HCT116 (cell line): ENCODE results near the gene CSHL1. TPM values are rescaled to one million over a fixed set of nuclear protein-coding genes. Genes with fewer than 3 reads are reported as not detected.

Experiments used
- ATAC-seq: fragments of 200-7000 bp; cut with Tn5 transposase; 2 replicates; pipeline ENCODE4 v1.9.1; 2020; ENCODE audit warnings: mild to moderate bottlenecking, moderate library complexity
- BruUV-seq: library from RNA; stranded (reverse); fragments of 400-500 nt; replicated peaks from 2 replicates; lab custom pipeline; 2021; lab: Mats Ljungman, UMichigan
- CTCF ChIA-PET: fragments of 300-600 bp; sonication (Branson Sonifier 250); formaldehyde crosslinking; loops from one replicate; lab custom pipeline; 2021; ENCODE audit warnings: antibody characterized with exemption; lab: Charles Lee
- POLR2A ChIA-PET: fragments of 300-600, 350-600 bp; sonication (Branson Sonifier 250); formaldehyde crosslinking; loops from one replicate; lab custom pipeline; 2021; ENCODE audit warnings: antibody characterized with exemption; lab: Charles Lee
- RAD21 ChIA-PET, 2 experiments: fragments of 300-600 bp; sonication (Branson Sonifier 250); formaldehyde crosslinking; loops; one replicate each; lab custom pipeline; 2023; ENCODE audit warnings: low total read pairs in 2 of 2; ENCODE audit not compliant: uncharacterized antibody in 2 of 2, unreplicated experiment in 2 of 2, low non-redundant PET in 1 of 2; lab: Charles Lee
- DNase-seq: peaks from one replicate; pipeline ENCODE4 v3.0.0-alpha.2; 2010; ENCODE audit warnings: low read depth, low spot score
- H2AFZ ChIP-seq: fragments of 200-600 bp; shearing (Covaris generic), sonication (generic); 2 replicates; pipeline ENCODE4 v1.6.1; 2017; ENCODE audit warnings: low read depth, mixed run types, mixed read lengths, antibody characterized with exemption, low read length; ENCODE audit not compliant: poor library complexity, severe bottlenecking
- H3K27ac ChIP-seq: 2 replicates; pipeline ENCODE4 v1.5.1; 2012; ENCODE audit warnings: low read depth, low read length
- H3K27me3 ChIP-seq: fragments of 200-600 bp; sonication (generic); 2 replicates; pipeline ENCODE4 v1.6.1; 2016; ENCODE audit warnings: mixed run types, low read length, mixed read lengths; ENCODE audit not compliant: insufficient read depth
- H3K36me3 ChIP-seq, 2 experiments: fragments of 200-500 bp in 1 of 2; fragments of 200-600 bp in 1 of 2; sonication (Bioruptor generic) in 1 of 2; sonication (generic) in 1 of 2; 2 replicates each; pipeline versions ENCODE4 v1.5.1 to v1.6.1; 2014 to 2016; ENCODE audit warnings: low read length in 2 of 2, inconsistent platforms in 1 of 2, mixed read lengths in 1 of 2, mixed run types in 1 of 2; ENCODE audit not compliant: insufficient read depth in 2 of 2, control insufficient read depth in 1 of 2
- H3K4me1 ChIP-seq, 2 experiments: fragments of 200-600 bp in 1 of 2; sonication (generic) in 1 of 2; 2 replicates each; pipeline versions ENCODE4 v1.5.1 to v1.6.1; 2012 to 2017; ENCODE audit warnings: low read length in 2 of 2, inconsistent platforms in 1 of 2, mild to moderate bottlenecking in 1 of 2, mixed read lengths in 1 of 2, mixed run types in 1 of 2, moderate library complexity in 1 of 2; ENCODE audit not compliant: insufficient read depth in 2 of 2, control insufficient read depth in 1 of 2
- H3K4me2 ChIP-seq: fragments of 200-600 bp; sonication (generic); 2 replicates; pipeline ENCODE4 v1.6.1; 2017; ENCODE audit warnings: mixed run types, low read length, mixed read lengths
- H3K4me3 ChIP-seq, 2 experiments: fragments of 200-600 bp in 1 of 2; sonication (generic) in 1 of 2; replicated peaks in 1 of 2; 2 replicates each; pipeline ENCODE4 v1.5.1; 2011 to 2016; ENCODE audit warnings: low read length in 2 of 2, control low read depth in 1 of 2, low read depth in 1 of 2, mild to moderate bottlenecking in 1 of 2, mixed read lengths in 1 of 2, mixed run types in 1 of 2
- H3K79me2 ChIP-seq: fragments of 200-600 bp; sonication (generic); 2 replicates; pipeline ENCODE4 v1.6.1; 2017; ENCODE audit warnings: mild to moderate bottlenecking, mixed run types, low read length, moderate library complexity, mixed read lengths; ENCODE audit not compliant: insufficient read depth
- H3K9ac ChIP-seq: fragments of 200-600 bp; sonication (generic); 2 replicates; pipeline ENCODE4 v1.6.1; 2016; ENCODE audit warnings: low read length, mixed read lengths
- H3K9me2 ChIP-seq: fragments of 200-600 bp; sonication (generic), shearing (Covaris generic); 2 replicates; pipeline ENCODE4 v1.6.1; 2017; ENCODE audit warnings: mixed run types, mild to moderate bottlenecking, moderate library complexity; ENCODE audit not compliant: insufficient read depth
- H3K9me3 ChIP-seq, 2 experiments: fragments of 200-500 bp in 1 of 2; fragments of 200-600 bp in 1 of 2; sonication (Bioruptor generic) in 1 of 2; sonication (generic) in 1 of 2; 2 replicates each; pipeline ENCODE4 v1.6.1; 2014 to 2017; ENCODE audit warnings: low read length in 2 of 2, mixed read lengths in 2 of 2, inconsistent platforms in 1 of 2, low read depth in 1 of 2, mild to moderate bottlenecking in 1 of 2, mixed run types in 1 of 2, moderate library complexity in 1 of 2; ENCODE audit not compliant: control insufficient read depth in 1 of 2, insufficient read depth in 1 of 2
- H4K20me1 ChIP-seq: fragments of 200-600 bp; sonication (generic), shearing (Covaris generic); 2 replicates; pipeline ENCODE4 v1.6.1; 2017; ENCODE audit warnings: mixed run types, mild to moderate bottlenecking, moderate library complexity; ENCODE audit not compliant: insufficient read depth
- CEBPB ChIP-seq: IDR thresholded peaks from 2 replicates; pipeline ENCODE4 v1.6.1; 2012; ENCODE audit warnings: low read depth
- EZH2 ChIP-seq: fragments of 200-600 bp; sonication (generic); IDR thresholded peaks from 2 replicates; pipeline ENCODE4 v1.6.1; 2017; ENCODE audit warnings: antibody characterized with exemption, mixed run types
- POLR2AphosphoS5 ChIP-seq: IDR thresholded peaks from 2 replicates; pipeline ENCODE4 v1.6.1; 2011; ENCODE audit warnings: mild to moderate bottlenecking, low read depth, low read length, moderate library complexity
- SRF ChIP-seq: IDR thresholded peaks from 2 replicates; pipeline ENCODE4 v1.6.1; 2012; ENCODE audit warnings: low read depth
- TCF7L2 ChIP-seq: IDR thresholded peaks from 2 replicates; pipeline ENCODE4 v1.7.0; 2011; ENCODE audit warnings: borderline replicate concordance, inconsistent platforms; ENCODE audit not compliant: insufficient read depth, insufficient read length; ENCODE audit errors: extremely low read depth
- ZFX ChIP-seq: fragments of 450-650 bp; IDR thresholded peaks from 2 replicates; pipeline ENCODE4 v1.6.1; 2017
- ZNF274 ChIP-seq: fragments of 200-500 bp; sonication (Bioruptor generic); IDR thresholded peaks from 2 replicates; pipeline ENCODE4 v1.6.1; 2014; ENCODE audit warnings: mild to moderate bottlenecking, low read depth, low read length, inconsistent platforms
- intact Hi-C: fragments of 100-400 bp; cut with micrococcal nuclease; formaldehyde crosslinking; loops from 2 replicates; pipeline ENCODE4 v1.10.0; 2022
- total RNA-seq: library from RNA; stranded (reverse); gene quantifications from one replicate; pipeline ENCODE4 v1.2.1, GENCODE V29; 2021; ENCODE audit not compliant: unreplicated experiment
- TF ChIP-seq, protein P1 (sequence below): IDR thresholded peaks from 2 replicates; pipeline ENCODE4 v1.6.1; 2011; ENCODE audit warnings: mild to moderate bottlenecking, low read length, moderate library complexity; ENCODE audit not compliant: insufficient replicate concordance; ENCODE audit errors: extremely low read depth
- TF ChIP-seq, protein P2 (sequence below): IDR thresholded peaks from 2 replicates; pipeline ENCODE4 v1.6.1; 2012
- TF ChIP-seq, protein P3 (sequence below), 3 experiments: fragments of 200-600 bp in 1 of 3; sonication (generic) in 1 of 3; IDR thresholded peaks in 2 of 3; conservative IDR thresholded peaks in 1 of 3; 2 replicates each; pipeline ENCODE4 v1.5.1; 2012 to 2017; ENCODE audit warnings: low read depth in 2 of 3, low read length in 2 of 3, antibody characterized with exemption in 1 of 3, borderline replicate concordance in 1 of 3, control low read depth in 1 of 3, mild to moderate bottlenecking in 1 of 3, mixed read lengths in 1 of 3, mixed run types in 1 of 3, moderate library complexity in 1 of 3; ENCODE audit not compliant: insufficient read depth in 1 of 3

CSHL1 gene
- total RNA-seq, 1 experiment from 2014 or later = not detected

GRCh38 chr17:63931981-63932561 is 21.0 kb upstream of the CSHL1 start, which contains the start of gene CD79B:
Gene CD79B (minus strand): TSS chr17:63932331. CDS start chr17:63932261, 70 bp downstream.
- no peaks in the 10 kb centered on the region for H4K20me1 ChIP-seq
- intact Hi-C loops = no loop called here
- ChIA-PET CTCF (interaction anchor here (0.9 to 3.9 kb wide), 3 partner anchors 13 to 18 kb away, joined by 3 to 17 read pairs (median 3); no protein-coding TSS in a partner anchor), RAD21 (no interaction called here), POLR2A (interaction anchor here (0.6 kb wide), 1 partner anchor 13 kb away, joined by 3 read pairs; no protein-coding TSS in a partner anchor)
- H3K9me2 ChIP-seq = no peaks in the 10 kb centered on the region
- H3K27me3 ChIP-seq = no peaks in the 10 kb centered on the region
- no peak within 1 kb of the TSS for H3K27ac ChIP-seq
- DNase-seq = no peak
- H3K4me1 ChIP-seq = peaks cover 0 to 11% of the 10 kb centered on the region in 2 experiments; a peak in 3 of 4 replicates
- no peak within 1 kb of the TSS for H2AFZ ChIP-seq
- TF ChIP-seq EZH2 = no peak
- TF ChIP-seq, protein P1, sequence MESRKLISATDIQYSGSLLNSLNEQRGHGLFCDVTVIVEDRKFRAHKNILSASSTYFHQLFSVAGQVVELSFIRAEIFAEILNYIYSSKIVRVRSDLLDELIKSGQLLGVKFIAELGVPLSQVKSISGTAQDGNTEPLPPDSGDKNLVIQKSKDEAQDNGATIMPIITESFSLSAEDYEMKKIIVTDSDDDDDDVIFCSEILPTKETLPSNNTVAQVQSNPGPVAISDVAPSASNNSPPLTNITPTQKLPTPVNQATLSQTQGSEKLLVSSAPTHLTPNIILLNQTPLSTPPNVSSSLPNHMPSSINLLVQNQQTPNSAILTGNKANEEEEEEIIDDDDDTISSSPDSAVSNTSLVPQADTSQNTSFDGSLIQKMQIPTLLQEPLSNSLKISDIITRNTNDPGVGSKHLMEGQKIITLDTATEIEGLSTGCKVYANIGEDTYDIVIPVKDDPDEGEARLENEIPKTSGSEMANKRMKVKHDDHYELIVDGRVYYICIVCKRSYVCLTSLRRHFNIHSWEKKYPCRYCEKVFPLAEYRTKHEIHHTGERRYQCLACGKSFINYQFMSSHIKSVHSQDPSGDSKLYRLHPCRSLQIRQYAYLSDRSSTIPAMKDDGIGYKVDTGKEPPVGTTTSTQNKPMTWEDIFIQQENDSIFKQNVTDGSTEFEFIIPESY = no peak
- no peak within 1 kb of the TSS for H3K9ac ChIP-seq
- 0 out of 2 replicates have a peak within 1 kb of the TSS, but pooled peaks have one; percentile 12 for H3K4me2 ChIP-seq
- no peak for ATAC-seq
- no peak within 1 kb of the TSS for H3K4me3 ChIP-seq
- H3K79me2 ChIP-seq = no peaks in the 10 kb centered on the region
- BruUV-seq = no TSS peak
- no peaks in the 10 kb centered on the region for H3K9me3 ChIP-seq
- no peaks in the 10 kb centered on the region for H3K36me3 ChIP-seq

DNA sequence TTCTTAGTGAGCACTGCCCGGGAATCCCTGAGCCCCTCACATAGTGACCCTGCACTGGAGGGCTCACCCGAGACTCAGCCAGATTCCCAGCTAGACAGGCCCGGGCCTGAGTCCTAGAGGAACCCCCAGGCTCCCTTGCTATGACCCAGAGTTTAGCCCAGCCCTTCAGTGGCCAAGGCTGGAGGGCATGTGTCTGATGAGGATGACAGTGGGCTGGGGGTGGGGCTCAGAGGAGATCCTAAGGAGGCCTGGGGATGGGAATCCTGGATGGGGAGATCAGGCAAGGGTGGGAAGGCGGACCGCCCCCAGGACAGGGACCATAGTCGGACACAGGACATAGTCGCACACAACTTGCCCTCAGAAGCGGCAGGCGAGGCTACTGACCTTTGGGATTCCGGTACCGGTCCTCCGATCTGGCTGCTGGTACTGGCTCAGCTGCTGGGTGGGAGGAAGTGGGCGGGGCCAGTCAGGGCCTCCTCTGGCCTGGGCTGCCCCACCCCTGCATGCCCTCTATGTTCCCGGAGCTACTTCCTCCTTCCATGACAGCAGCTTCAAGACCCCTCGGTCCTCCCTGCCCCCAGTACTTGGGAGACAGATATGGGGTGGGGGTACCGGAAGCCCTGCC is 20.0 kb upstream of the CSHL1 start:
- no peaks in the 10 kb centered on the region for H3K27me3 ChIP-seq
- intact Hi-C loops = no loop called here
- no peak overlapping the region for H3K27ac ChIP-seq
- ATAC-seq (peak; percentile 68), DNase-seq (no peak)
- H3K9me2 ChIP-seq = no peaks in the 10 kb centered on the region
- H3K4me2 ChIP-seq = 0 out of 2 replicates have a peak overlapping the region, but pooled peaks have one; percentile 12
- ChIA-PET RAD21 (no interaction called here), POLR2A (no interaction called here), CTCF (interaction anchor here (1.1 to 3.9 kb wide), 2 partner anchors 15 to 202 kb away, joined by 3 to 17 read pairs; no protein-coding TSS in a partner anchor)
- H3K79me2 ChIP-seq = no peaks in the 10 kb centered on the region
- BruUV-seq = no TSS peak
- peaks cover 0 to 11% of the 10 kb centered on the region in 2 experiments; a peak in 3 of 4 replicates for H3K4me1 ChIP-seq
- no peaks in the 10 kb centered on the region for H3K9me3 ChIP-seq
- no peaks in the 10 kb centered on the region for H4K20me1 ChIP-seq
- no peak overlapping the region for H2AFZ ChIP-seq
- no peaks in the 10 kb centered on the region for H3K36me3 ChIP-seq
- no peak overlapping the region for H3K4me3 ChIP-seq
- H3K9ac ChIP-seq = no peak overlapping the region
- TF ChIP-seq CEBPB = no peak
- TF ChIP-seq TCF7L2 = no peak
- no peak for TF ChIP-seq ZNF274
- TF ChIP-seq, protein P2, sequence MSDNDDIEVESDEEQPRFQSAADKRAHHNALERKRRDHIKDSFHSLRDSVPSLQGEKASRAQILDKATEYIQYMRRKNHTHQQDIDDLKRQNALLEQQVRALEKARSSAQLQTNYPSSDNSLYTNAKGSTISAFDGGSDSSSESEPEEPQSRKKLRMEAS = no peak
- TF ChIP-seq SRF = no peak
- no peak for TF ChIP-seq ZFX
- TF ChIP-seq, protein P3, sequence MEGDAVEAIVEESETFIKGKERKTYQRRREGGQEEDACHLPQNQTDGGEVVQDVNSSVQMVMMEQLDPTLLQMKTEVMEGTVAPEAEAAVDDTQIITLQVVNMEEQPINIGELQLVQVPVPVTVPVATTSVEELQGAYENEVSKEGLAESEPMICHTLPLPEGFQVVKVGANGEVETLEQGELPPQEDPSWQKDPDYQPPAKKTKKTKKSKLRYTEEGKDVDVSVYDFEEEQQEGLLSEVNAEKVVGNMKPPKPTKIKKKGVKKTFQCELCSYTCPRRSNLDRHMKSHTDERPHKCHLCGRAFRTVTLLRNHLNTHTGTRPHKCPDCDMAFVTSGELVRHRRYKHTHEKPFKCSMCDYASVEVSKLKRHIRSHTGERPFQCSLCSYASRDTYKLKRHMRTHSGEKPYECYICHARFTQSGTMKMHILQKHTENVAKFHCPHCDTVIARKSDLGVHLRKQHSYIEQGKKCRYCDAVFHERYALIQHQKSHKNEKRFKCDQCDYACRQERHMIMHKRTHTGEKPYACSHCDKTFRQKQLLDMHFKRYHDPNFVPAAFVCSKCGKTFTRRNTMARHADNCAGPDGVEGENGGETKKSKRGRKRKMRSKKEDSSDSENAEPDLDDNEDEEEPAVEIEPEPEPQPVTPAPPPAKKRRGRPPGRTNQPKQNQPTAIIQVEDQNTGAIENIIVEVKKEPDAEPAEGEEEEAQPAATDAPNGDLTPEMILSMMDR (IDR thresholded peaks at IDR 0.05 in 2 of 3, conservative IDR thresholded peaks at IDR 0.05 in 1 of 3; ENCODE audit: borderline replicate concordance in 1 of 3, insufficient read depth in 1 of 3, low read depth in 2 of 3, low read length in 2 of 3) = no peak
- TF ChIP-seq, protein P1 = no peak
- TF ChIP-seq POLR2AphosphoS5 = no peak
